ENCODE results near the gene ACBD6. TPM values are rescaled to one million over a fixed set of nuclear protein-coding genes. Genes with fewer than 3 reads are reported as not detected.

The ACBD6 gene
- total and polyA plus RNA-seq, 10 of the 15 experiments (the other 5 are each of a cell fraction or from before 2014, with no cell fraction given), result 15.0 to 67.3 (median 55.0) TPM

- no peaks in the 10 kb centered on the region for H3K9me3 ChIP-seq (replicated peaks; ENCODE audit: control insufficient read depth, insufficient read depth, low read length)
- no peaks in the 10 kb centered on the region for H3K79me2 ChIP-seq (ENCODE audit: control insufficient read depth, insufficient read depth, low read length)
- RAD21 ChIA-PET (ENCODE audit: unreplicated experiment), result no interaction called here
- POLR2A ChIA-PET, result no interaction called here
- no peaks in the 10 kb centered on the region for H4K20me1 ChIP-seq (ENCODE audit: control insufficient read depth, insufficient read depth)
- no peak overlapping the region for H3K27ac ChIP-seq (ENCODE audit: control insufficient read depth, insufficient read depth)
- no peak overlapping the region for H3K4me2 ChIP-seq (ENCODE audit: control insufficient read depth, insufficient read depth)
- no peak for ATAC-seq
- BruUV-seq (replicated peaks), result no TSS peak
- H3K36me3 ChIP-seq (ENCODE audit: control insufficient read depth in 2 of 2, insufficient read depth in 2 of 2, low read length in 1 of 2), result no peaks in the 10 kb centered on the region
- 43% methylated on average over 7 of the region's 7 CpGs for WGBS (ENCODE audit: insufficient coverage, insufficient replicate concordance, low lambda C conversion rate, missing lambda C conversion rate)
- intact Hi-C loops (cut with micrococcal nuclease; ENCODE audit: unreplicated experiment), result no loop called here
- H3K9ac ChIP-seq (ENCODE audit: control insufficient read depth, insufficient read depth, low read length), result no peak overlapping the region
- H2AFZ ChIP-seq (ENCODE audit: control insufficient read depth, low read depth, low read length), result no peak overlapping the region
- in situ Hi-C loops (cut with MboI), result no loop called here
- SMC1A ChIA-PET (ENCODE audit: uncharacterized antibody, unreplicated experiment), result interaction anchor here (0.6 to 1.4 kb wide), 6 partner anchors 8 to 233 kb away, joined by 3 to 4 read pairs (median 3); no protein-coding TSS in a partner anchor
- no peaks in the 10 kb centered on the region for H3K27me3 ChIP-seq (replicated peaks in 1 of 2; ENCODE audit: control insufficient read depth in 2 of 2, insufficient read depth in 2 of 2, low read length in 1 of 2)
- FAIRE-seq, result no peak
- H3K4me3 ChIP-seq, result no peak overlapping the region
- CTCF ChIA-PET, result interaction anchor here (1.0 to 2.5 kb wide), 6 partner anchors 9 to 220 kb away, joined by 3 to 13 read pairs (median 6); no protein-coding TSS in a partner anchor
- no peaks in the 10 kb centered on the region for H3K4me1 ChIP-seq (ENCODE audit: control insufficient read depth, insufficient read depth, low read length)
- no peak for DNase-seq (ENCODE audit: low read depth, low spot score)
- TF ChIP-seq EED (IDR thresholded peaks at IDR 0.05; ENCODE audit: low read depth) (no peak), ZBTB4 (CRISPR knock-in tag; IDR thresholded peaks at IDR 0.05) (no peak), HDAC2 (IDR thresholded peaks at IDR 0.05) (no peak), MEF2A (IDR thresholded peaks at IDR 0.05; ENCODE audit: insufficient read depth, low read depth, low read length) (no peak), CBFB (IDR thresholded peaks at IDR 0.05; ENCODE audit: low read depth) (no peak), SKIL (IDR thresholded peaks at IDR 0.05; ENCODE audit: low read depth, poor library complexity, severe bottlenecking) (no peak), MTA2 (IDR thresholded peaks at IDR 0.05; ENCODE audit: low read depth) (no peak), ASH2L (IDR thresholded peaks at IDR 0.05; ENCODE audit: borderline replicate concordance, low read depth) (no peak), IRF4 (IDR thresholded peaks at IDR 0.05; ENCODE audit: low read depth, low read length) (no peak), STAT3 (IDR thresholded peaks at IDR 0.05; ENCODE audit: low read depth, low read length) (no peak), NR2C2 (IDR thresholded peaks at IDR 0.05; ENCODE audit: borderline replicate concordance, control insufficient read depth, insufficient read length, low read depth) (no peak), BRCA1 (IDR thresholded peaks at IDR 0.05; ENCODE audit: low read depth, low read length) (no peak), KLF5 (IDR thresholded peaks at IDR 0.05; ENCODE audit: partially characterized antibody) (no peak), RCOR1 (conservative IDR thresholded peaks at IDR 0.05; ENCODE audit: low read depth, low read length) (no peak)
- TF ChIP-seq, protein P1, sequence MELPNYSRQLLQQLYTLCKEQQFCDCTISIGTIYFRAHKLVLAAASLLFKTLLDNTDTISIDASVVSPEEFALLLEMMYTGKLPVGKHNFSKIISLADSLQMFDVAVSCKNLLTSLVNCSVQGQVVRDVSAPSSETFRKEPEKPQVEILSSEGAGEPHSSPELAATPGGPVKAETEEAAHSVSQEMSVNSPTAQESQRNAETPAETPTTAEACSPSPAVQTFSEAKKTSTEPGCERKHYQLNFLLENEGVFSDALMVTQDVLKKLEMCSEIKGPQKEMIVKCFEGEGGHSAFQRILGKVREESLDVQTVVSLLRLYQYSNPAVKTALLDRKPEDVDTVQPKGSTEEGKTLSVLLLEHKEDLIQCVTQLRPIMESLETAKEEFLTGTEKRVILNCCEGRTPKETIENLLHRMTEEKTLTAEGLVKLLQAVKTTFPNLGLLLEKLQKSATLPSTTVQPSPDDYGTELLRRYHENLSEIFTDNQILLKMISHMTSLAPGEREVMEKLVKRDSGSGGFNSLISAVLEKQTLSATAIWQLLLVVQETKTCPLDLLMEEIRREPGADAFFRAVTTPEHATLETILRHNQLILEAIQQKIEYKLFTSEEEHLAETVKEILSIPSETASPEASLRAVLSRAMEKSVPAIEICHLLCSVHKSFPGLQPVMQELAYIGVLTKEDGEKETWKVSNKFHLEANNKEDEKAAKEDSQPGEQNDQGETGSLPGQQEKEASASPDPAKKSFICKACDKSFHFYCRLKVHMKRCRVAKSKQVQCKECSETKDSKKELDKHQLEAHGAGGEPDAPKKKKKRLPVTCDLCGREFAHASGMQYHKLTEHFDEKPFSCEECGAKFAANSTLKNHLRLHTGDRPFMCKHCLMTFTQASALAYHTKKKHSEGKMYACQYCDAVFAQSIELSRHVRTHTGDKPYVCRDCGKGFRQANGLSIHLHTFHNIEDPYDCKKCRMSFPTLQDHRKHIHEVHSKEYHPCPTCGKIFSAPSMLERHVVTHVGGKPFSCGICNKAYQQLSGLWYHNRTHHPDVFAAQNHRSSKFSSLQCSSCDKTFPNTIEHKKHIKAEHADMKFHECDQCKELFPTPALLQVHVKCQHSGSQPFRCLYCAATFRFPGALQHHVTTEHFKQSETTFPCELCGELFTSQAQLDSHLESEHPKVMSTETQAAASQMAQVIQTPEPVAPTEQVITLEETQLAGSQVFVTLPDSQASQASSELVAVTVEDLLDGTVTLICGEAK (IDR thresholded peaks at IDR 0.05; ENCODE audit: borderline replicate concordance), result no peak
Measured at GRCh38 chr1:180261524-180262155, 240.7 kb downstream of the ACBD6 start.

Measured in GM12878 (cell line).